Fibroblast of the conjunctiva (primary cell): ENCODE data around the gene BCAR1.
"Not testable (repeated sequence)": the region's sequence is repeated elsewhere in the genome, so short reads cannot be mapped to it uniquely, and the experiment has no call there.

Experiments
- DNase-seq: peaks from one replicate; pipeline ENCODE4 v3.0.0-alpha.2; 2010; ENCODE audit warnings: low read depth

BCAR1 gene, protein sequence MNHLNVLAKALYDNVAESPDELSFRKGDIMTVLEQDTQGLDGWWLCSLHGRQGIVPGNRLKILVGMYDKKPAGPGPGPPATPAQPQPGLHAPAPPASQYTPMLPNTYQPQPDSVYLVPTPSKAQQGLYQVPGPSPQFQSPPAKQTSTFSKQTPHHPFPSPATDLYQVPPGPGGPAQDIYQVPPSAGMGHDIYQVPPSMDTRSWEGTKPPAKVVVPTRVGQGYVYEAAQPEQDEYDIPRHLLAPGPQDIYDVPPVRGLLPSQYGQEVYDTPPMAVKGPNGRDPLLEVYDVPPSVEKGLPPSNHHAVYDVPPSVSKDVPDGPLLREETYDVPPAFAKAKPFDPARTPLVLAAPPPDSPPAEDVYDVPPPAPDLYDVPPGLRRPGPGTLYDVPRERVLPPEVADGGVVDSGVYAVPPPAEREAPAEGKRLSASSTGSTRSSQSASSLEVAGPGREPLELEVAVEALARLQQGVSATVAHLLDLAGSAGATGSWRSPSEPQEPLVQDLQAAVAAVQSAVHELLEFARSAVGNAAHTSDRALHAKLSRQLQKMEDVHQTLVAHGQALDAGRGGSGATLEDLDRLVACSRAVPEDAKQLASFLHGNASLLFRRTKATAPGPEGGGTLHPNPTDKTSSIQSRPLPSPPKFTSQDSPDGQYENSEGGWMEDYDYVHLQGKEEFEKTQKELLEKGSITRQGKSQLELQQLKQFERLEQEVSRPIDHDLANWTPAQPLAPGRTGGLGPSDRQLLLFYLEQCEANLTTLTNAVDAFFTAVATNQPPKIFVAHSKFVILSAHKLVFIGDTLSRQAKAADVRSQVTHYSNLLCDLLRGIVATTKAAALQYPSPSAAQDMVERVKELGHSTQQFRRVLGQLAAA

GRCh38 chr16:75251280-75252048, at the start of gene BCAR1:
TSS of gene BCAR1 (minus strand) at chr16:75251624. CDS start at chr16:75251482, 142 bp downstream.
- peak; percentile 76 for DNase-seq

GRCh38 chr16:75298267-75298666, 46.8 kb upstream of the BCAR1 start:
- no peak for DNase-seq

DNA sequence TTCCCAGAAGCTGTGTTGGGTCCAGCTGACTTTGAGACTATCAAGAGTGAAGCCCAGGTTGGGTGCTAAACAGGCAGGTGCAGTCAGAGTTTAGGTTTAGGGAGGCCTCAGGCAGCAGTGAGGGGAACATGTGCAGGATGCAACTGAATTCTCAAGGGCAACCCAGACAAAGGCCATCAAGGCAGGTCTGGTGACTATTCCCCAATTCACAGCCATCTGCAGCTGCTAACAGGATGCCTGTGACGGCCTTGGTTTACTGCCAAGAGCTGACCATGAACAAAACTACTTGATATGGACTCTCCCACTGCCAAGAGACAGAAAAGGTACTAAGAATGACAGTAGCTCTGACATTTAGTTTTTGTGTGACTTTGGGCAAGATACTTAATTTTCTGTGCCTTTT, 45.2 kb upstream of the BCAR1 start:
- DNase-seq: no peak

- DNase-seq: no peak
Measured at GRCh38 chr16:75294773-75295459, 43.5 kb upstream of the BCAR1 start.

DNA sequence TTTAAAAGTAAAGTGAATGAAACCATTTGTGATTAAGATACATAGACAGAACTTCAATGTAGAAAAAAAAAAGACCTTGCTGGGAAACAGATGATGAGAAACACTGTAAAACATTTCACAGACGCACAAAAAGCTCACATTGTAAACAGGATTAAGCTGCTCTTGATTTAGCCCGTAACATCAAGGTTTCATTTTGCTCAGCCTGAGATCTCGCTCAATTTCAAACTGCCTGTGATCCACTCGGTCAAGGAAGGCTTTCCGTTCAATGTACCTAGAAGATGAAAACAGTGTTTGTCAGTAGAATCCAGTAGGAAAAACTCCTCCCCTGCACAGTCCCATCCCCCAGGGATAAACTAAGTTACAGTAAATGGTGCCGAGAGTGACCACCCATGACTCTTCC, 42.3 kb upstream of the BCAR1 start:
- DNase-seq: no peak

- no peak for DNase-seq
Measured at GRCh38 chr16:75293173-75293572, 41.7 kb upstream of the BCAR1 start.

- no peak for DNase-seq
Measured at GRCh38 chr16:75292691-75293090, 41.3 kb upstream of the BCAR1 start.

- peak; percentile 29 for DNase-seq
Measured at GRCh38 chr16:75289189-75289588, 37.8 kb upstream of the BCAR1 start.

GRCh38 chr16:75288596-75289120, 37.2 kb upstream of the BCAR1 start:
- no peak for DNase-seq

GRCh38 chr16:75288181-75288580, 36.8 kb upstream of the BCAR1 start:
- DNase-seq: no peak

DNA sequence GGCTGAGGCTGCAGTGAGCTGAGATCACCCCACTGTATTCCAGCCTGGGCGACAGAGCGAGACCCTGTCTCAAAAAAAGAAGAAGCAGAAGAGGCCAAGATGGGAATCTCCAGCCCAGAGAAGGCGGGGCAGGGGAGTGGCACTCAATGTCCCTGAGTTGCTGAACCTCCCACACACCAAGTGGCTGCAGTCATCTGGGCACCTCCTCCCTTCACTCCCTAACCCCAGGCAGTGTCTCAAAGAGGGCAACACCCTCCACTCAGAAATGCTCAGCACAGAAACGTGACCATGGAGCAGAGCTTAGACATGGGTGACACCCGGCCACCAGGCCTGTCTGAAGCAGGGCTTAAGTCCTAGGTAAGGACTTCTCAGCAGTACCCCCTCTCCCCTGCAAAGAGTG, 36.3 kb upstream of the BCAR1 start:
- no peak for DNase-seq

GRCh38 chr16:75286389-75286788, 35.0 kb upstream of the BCAR1 start:
- no peak for DNase-seq

DNA sequence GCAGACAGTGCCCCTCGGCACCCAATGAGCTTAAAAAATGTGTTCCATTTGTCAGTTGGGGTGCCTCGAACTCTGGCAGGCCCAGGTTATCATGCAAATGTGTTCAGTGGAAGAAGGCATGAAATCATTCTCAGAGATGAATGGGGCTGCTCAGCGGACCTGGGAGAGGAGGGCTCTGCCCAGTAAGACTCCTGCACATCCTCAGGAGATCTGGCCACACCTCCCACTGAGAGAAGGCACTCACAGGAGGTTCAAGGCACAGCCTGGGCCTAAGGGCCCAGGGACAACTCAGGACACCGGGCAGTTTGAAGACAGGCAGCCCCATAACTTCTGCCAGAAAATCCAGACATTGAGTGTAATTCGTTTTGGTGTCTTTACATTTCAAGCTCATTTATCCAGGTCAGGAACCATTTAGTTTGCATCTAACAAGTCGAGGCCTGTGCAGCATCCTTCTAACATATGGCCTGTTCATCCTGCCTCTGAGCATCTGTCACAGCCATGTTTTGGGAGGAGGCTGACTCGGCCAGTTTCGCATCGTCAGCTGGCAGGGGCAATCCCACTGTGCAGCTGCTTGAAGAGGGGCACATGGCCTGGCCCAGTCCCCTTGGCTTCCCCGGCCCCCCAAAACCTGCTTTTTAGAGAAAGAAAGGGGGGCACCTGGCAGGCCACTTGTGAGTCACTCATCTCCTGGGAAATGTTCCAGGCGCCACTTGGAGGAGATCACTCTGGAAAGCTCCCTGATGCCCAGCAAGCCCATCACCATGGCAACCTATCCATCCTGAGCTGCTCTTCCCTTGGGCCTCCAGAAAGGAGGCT, 31.2 kb upstream of the BCAR1 start:
- DNase-seq: no peak

- DNase-seq: no peak
Measured at GRCh38 chr16:75281826-75282225, 30.4 kb upstream of the BCAR1 start.

DNA sequence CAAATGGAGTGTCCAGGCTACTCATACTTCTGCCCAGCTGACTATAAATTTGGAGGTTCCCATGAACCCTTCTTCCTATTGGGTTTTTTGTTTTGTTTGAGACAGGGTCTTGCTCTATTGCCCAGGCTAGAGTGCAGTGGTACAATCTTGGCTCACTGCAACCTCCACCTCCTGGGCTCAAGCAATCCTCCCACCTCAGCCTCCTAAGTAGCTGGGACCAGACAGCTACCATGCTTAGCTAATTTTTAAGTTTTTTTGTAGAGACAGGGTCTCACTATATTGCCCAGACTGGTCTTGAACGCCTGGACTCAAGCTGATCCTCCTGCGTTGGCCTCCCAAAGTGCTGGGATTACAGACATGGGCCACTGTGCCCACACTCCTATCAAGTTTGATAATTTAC, 29.6 kb upstream of the BCAR1 start:
- not testable (repeated sequence) for DNase-seq

DNA sequence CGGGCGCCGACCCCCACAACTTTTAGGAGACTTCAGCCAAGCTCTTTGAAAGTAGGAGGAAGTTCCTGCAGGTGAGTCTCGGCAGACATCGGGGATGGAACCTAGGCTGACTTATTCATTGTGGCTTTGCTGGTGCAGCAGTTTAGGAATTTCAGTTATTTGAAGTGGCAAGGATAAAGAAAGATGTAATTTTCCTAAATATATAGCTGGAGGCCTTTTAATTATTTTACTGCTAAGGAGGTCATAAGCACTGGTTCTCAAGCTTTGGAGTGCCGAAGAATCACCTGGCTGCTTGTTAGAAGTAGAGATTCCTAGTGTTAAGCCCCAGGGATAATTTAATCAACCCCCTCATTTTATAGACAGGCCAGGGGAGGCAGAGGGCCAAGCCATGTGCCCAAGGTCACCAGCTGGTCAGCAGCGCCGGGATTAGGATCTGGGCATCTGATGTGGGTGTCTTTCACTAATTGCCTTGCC, 28.9 kb upstream of the BCAR1 start:
- no peak for DNase-seq

GRCh38 chr16:75279305-75279704, 27.9 kb upstream of the BCAR1 start:
- DNase-seq: no peak

- DNase-seq: no peak
Measured at GRCh38 chr16:75273054-75273925, 21.9 kb upstream of the BCAR1 start.

- not testable (repeated sequence) for DNase-seq
Measured at GRCh38 chr16:75272629-75273028, 21.2 kb upstream of the BCAR1 start.
